ENCODE measurements around the gene HSPA4.

Gene HSPA4

GRCh38 chr5:133124891-133125290 is 73.1 kb downstream of the HSPA4 start:
- Histone ChIP-seq H3K4me1 (ENCODE audit: insufficient read depth, low read length, poor library complexity, severe bottlenecking) (no peaks in the 10 kb centered on the region), H3K4me3 (ENCODE audit: low read length, poor library complexity, severe bottlenecking) (no peak overlapping the region), H3K36me3 (ENCODE audit: insufficient read depth, low read length) (no peaks in the 10 kb centered on the region), H2AFZ (ENCODE audit: low read length) (no peak overlapping the region), H3K4me2 (ENCODE audit: low read depth, low read length, poor library complexity, severe bottlenecking) (no peak overlapping the region), H3K9me2 (replicated peaks; ENCODE audit: low read depth, low read length) (no peaks in the 10 kb centered on the region), H4K20me1 (ENCODE audit: insufficient read depth, low read length, poor library complexity, severe bottlenecking) (no peaks in the 10 kb centered on the region), H3K9ac (ENCODE audit: low read depth, low read length, poor library complexity, severe bottlenecking) (no peak overlapping the region), H3F3A (ENCODE audit: low read depth) (no peaks in the 10 kb centered on the region), H3K9me3 (ENCODE audit: insufficient read depth, low read depth, low read length) (no peaks in the 10 kb centered on the region), H3K79me2 (ENCODE audit: insufficient read depth, low read length) (no peaks in the 10 kb centered on the region), H3K27me3 (ENCODE audit: insufficient read depth, low read length, poor library complexity, severe bottlenecking) (no peaks in the 10 kb centered on the region)
- TF ChIP-seq CTCF (conservative IDR thresholded peaks at IDR 0.05; ENCODE audit: low read length), result no peak
- TF ChIP-seq EZH2phosphoT487 (IDR thresholded peaks at IDR 0.05; ENCODE audit: borderline replicate concordance), result no peak

- Histone ChIP-seq H3K27me3 (ENCODE audit: insufficient read depth, low read length, poor library complexity, severe bottlenecking) (no peaks in the 10 kb centered on the region), H3K4me3 (ENCODE audit: low read length, poor library complexity, severe bottlenecking) (no peak overlapping the region), H3K79me2 (ENCODE audit: insufficient read depth, low read length) (no peaks in the 10 kb centered on the region), H3K4me1 (ENCODE audit: insufficient read depth, low read length, poor library complexity, severe bottlenecking) (no peaks in the 10 kb centered on the region), H3K9me2 (replicated peaks; ENCODE audit: low read depth, low read length) (no peaks in the 10 kb centered on the region), H3K9ac (ENCODE audit: low read depth, low read length, poor library complexity, severe bottlenecking) (no peak overlapping the region), H2AFZ (ENCODE audit: low read length) (no peak overlapping the region), H4K20me1 (ENCODE audit: insufficient read depth, low read length, poor library complexity, severe bottlenecking) (no peaks in the 10 kb centered on the region), H3K36me3 (ENCODE audit: insufficient read depth, low read length) (no peaks in the 10 kb centered on the region), H3K9me3 (ENCODE audit: insufficient read depth, low read depth, low read length) (no peaks in the 10 kb centered on the region), H3F3A (ENCODE audit: low read depth) (no peaks in the 10 kb centered on the region), H3K4me2 (ENCODE audit: low read depth, low read length, poor library complexity, severe bottlenecking) (no peak overlapping the region)
- no peak for TF ChIP-seq CTCF (conservative IDR thresholded peaks at IDR 0.05; ENCODE audit: low read length)
- TF ChIP-seq EZH2phosphoT487 (IDR thresholded peaks at IDR 0.05; ENCODE audit: borderline replicate concordance), result no peak
Measured at GRCh38 chr5:133128066-133128465, 76.3 kb downstream of the HSPA4 start.

- Histone ChIP-seq H3K9me3 (ENCODE audit: insufficient read depth, low read depth, low read length) (no peaks in the 10 kb centered on the region), H3F3A (ENCODE audit: low read depth) (no peaks in the 10 kb centered on the region), H3K79me2 (ENCODE audit: insufficient read depth, low read length) (no peaks in the 10 kb centered on the region), H2AFZ (ENCODE audit: low read length) (no peak overlapping the region), H4K20me1 (ENCODE audit: insufficient read depth, low read length, poor library complexity, severe bottlenecking) (no peaks in the 10 kb centered on the region), H3K4me2 (ENCODE audit: low read depth, low read length, poor library complexity, severe bottlenecking) (no peak overlapping the region), H3K4me1 (ENCODE audit: insufficient read depth, low read length, poor library complexity, severe bottlenecking) (no peaks in the 10 kb centered on the region), H3K9me2 (replicated peaks; ENCODE audit: low read depth, low read length) (no peaks in the 10 kb centered on the region), H3K9ac (ENCODE audit: low read depth, low read length, poor library complexity, severe bottlenecking) (no peak overlapping the region), H3K27me3 (ENCODE audit: insufficient read depth, low read length, poor library complexity, severe bottlenecking) (no peaks in the 10 kb centered on the region), H3K36me3 (ENCODE audit: insufficient read depth, low read length) (no peaks in the 10 kb centered on the region), H3K4me3 (ENCODE audit: low read length, poor library complexity, severe bottlenecking) (no peak overlapping the region)
- TF ChIP-seq CTCF (conservative IDR thresholded peaks at IDR 0.05; ENCODE audit: low read length) (no peak), EZH2phosphoT487 (IDR thresholded peaks at IDR 0.05; ENCODE audit: borderline replicate concordance) (no peak)
Measured at GRCh38 chr5:133129289-133129688, 77.5 kb downstream of the HSPA4 start.
